NOMO-1 (cell line): ENCODE measurements around the gene CLEC16A.
A peak's percentile ranks its signal among the peaks of the same experiment; 100 is the strongest.

Source experiments
- DNase-seq, 2 experiments: peaks; one replicate each; lab custom pipeline; 2025; ENCODE audit not compliant: unreplicated experiment in 2 of 2; lab: John Stamatoyannopoulos, UW

CLEC16A gene

GRCh38 chr16:11056090-11056992 is 112.0 kb downstream of the CLEC16A start:
- DNase-seq = no peak

DNA sequence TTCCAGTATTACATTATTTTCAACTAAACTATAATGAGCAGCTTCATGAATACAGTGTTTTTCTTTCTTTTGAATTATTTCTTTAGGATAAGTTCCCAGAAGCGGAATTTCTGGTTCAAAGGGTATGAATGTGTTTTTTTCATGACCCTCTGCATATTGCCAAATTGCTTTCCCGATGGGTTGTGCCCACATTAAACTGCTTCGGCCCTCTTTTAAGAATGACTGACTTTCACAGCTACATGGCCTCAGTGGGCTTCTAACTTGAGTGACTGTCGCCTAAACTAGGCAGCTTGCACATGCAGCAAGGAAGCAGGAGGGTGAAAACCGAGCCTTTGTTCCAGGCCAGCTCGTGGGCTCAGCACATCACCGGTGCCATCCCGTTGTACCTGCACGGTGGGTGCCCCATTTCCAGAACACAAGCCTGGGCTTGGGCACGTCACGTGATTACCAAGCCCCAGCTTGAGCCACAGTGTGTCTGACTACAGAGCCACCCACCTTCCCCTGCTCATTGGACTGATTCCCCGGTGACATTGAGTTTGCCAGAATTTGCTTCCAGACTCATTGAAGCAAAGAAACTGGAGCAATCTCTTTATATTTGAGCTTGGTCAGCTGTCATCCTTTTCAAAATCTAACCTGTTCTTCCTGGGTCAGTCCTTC is 112.8 kb downstream of the CLEC16A start:
- no peak for DNase-seq

- no peak for DNase-seq
These were observed 113.5 kb downstream of the CLEC16A start for GRCh38 chr16:11057711-11058345.

GRCh38 chr16:11058832-11059231 is 114.5 kb downstream of the CLEC16A start:
- no peak for DNase-seq

GRCh38 chr16:11059588-11059987 is 115.2 kb downstream of the CLEC16A start:
- DNase-seq = no peak

GRCh38 chr16:11060364-11060763 is 116.0 kb downstream of the CLEC16A start:
- DNase-seq = no peak

DNA sequence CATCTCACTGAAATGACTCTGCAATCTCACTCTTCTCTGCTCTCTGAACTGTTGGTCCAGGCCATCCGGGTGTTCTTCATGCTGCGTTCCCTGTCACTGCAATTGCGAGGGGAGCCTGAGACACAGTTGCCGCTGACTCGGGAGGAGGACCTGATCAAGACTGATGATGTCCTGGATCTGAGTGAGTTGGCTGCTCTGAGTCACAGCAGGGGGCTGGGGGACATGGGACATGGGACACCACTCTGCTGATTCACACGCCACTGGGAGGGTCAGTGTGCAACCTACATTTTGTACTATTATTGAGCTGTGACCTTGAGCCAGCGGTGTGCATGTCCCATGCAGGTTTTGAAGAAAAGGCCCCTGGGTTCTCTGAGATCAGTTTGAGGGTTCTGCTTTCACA is 116.5 kb downstream of the CLEC16A start:
- no peak for DNase-seq

- no peak for DNase-seq
These were observed 117.4 kb downstream of the CLEC16A start for GRCh38 chr16:11061629-11062270.

DNA sequence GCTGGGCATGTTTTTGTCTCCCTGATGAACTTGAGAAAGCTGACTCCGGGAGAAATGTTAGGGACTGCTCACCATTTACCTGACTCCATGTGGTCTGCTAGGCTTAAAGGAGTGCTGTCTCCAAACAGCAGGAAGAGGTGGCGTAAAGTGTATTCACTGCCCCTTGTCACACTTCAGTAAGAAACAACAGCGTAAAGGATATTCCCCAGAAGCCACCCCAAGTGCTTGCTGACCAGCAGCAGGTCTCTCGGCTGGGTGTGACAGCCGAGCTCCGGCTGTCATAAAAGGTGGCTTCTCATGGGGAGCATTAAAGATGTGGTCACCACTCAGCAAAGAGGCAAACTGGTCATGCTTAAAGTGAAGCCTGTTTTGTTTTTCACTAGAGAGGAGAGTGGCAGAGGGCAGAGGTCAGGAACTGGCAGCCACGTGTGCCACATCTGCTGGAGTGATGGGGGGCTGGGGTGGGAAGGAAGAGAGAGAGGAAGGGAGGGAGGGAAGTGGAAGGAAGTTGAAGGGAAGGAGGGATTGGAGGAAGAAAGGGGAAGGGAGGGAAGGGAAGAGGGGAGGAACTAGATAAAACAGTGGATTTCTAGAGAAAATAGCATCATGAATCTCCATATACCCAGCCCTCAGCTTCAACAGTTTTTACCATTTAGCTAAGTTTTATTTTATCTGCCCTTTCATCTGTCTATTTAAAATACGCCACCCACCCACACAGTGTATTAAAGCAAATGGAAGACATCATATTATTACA is 119.3 kb downstream of the CLEC16A start:
- no peak for DNase-seq

DNA sequence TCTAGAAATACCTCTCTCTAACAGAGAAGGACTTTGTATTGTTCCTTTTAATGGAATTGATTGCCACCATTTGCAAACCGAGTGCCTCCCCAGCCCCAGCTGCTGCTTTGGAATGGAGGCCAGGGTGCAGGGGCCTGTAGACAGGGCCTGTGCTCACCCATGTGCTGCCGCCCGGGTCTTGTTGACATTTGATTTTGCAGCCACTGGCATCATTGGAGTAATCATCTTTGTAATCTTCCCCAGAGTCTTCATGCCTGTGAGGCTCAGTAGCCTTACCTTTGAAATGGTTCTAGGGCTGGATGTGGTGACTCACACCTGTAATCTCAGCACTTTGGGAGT is 119.8 kb downstream of the CLEC16A start:
- no peak for DNase-seq

DNA sequence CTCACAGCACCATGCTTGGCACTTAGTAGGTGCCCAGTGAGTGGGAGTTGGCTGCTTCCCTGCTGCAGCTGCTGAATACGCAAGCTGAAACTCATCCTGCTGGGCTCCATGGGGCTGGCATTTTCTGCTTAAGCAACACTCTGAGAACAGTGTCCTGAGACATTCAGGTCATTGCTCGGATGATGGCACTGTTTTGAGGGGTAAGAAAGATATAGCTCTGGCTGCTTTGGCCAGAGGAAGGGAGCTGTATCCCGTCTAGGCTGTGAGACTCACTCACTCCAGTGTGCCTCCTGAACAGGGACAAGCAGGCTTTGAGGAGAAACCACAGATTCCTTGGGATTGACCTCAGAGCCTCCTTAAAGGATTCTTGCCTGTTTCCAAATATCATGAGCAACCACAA is 120.5 kb downstream of the CLEC16A start:
- DNase-seq = no peak

DNA sequence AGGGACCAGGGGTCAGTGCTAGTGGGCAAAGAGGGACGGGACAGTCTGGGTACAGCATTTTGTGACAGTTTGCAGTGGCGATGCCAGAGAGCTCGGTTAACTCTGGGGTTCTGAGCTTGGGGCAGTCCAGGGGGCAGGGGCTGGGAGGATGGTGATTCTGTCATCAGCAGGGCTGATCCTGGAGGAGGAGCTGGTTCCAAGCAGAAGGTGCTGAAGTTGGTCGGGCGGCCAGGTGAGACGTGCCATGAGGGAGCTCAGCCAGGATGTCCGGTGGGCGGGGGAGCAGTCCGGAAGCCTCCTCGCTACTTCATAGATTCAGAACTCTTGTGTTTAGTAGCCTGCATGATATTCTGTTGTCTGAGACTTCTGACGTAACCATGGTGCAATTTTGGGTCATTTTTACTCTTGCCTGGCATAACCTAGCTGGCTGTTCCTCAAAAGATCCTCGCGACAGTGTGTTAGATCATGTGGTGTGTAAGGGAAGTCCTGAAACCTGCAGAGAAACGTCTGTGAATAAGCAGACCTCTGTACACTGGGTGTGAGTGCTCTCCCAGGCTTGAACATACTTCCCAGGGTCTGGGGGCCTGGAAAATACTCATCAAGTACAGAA is 122.0 kb downstream of the CLEC16A start:
- DNase-seq = peak; percentile 64 to 90

DNA sequence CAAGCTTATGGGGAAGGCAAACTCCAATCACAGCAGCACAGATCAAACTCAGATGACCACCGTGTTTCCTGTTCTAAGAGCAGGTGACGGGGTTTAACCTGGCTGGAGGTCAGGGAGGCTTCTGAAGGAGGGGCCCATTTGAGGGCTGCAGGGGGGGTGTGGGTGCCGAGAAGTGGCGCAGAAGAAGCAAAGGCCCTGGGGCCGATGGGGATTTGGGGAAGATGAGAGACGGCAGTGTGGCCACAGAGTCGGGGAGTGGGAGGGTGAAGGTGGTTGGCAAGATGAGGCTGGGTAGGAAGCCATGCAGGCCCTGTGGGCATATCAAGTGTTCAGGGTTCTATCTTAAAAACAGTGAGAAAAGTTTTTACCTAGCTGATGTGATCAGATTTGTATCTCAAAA is 122.9 kb downstream of the CLEC16A start:
- DNase-seq = no peak

- no peak for DNase-seq
These were observed 123.4 kb downstream of the CLEC16A start for GRCh38 chr16:11067697-11068141.

- no peak for DNase-seq
These were observed 127.5 kb downstream of the CLEC16A start for GRCh38 chr16:11071829-11072228.

DNA sequence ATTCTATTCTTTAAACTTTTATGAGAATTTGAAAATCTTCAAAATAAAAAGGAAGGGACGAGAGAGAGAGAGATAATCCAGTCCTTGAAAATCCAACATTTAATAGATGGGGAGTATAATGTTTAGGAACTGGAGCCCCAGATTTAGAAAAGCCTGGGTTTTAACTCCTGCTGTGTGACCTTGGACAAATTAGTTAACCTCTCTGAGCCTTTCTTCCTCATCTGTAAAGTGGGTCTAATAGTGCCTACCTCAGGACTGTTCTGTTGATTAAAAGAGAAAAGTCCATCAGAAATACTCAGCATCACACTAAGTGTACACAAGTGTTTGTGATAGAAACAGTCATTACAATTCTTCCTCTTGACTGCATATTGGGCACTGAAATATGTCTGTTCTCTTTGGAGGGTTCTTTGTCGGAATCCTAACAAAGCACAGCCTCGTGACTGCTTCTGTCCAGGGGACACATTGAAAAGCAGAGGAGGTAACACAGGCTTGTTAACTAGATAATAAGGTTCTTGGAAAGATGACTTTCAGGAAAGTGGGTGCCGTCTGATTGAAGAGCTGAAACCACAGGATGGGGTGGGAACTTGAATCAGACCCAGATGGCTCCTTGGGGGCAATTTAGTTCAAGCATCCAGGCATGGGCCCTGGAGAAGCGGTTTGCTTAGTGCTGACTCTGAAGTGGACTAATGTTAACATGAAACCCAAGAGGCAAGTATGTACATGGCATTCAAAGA is 128.2 kb downstream of the CLEC16A start:
- DNase-seq = no peak

- no peak for DNase-seq
These were observed 129.1 kb downstream of the CLEC16A start for GRCh38 chr16:11073407-11073999.

DNA sequence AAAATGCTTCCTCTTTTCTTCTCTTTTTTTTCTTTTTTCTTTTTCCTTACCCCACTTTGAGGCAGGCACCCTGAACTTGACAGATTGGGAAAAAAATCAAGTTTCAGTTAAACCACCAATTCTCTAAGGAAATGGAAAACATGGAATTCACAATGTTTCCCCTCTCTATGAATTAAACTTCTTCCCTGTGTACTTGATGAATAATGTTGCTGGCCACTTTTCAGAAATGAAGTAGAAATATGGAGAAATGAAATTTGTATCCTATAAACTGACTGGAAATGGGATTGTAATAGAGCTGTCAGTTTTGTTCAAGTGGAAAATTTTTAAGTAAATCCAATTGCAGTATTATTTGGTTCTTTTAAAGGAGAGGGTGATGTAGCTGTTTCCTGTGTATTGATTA is 129.8 kb downstream of the CLEC16A start:
- no peak for DNase-seq

DNA sequence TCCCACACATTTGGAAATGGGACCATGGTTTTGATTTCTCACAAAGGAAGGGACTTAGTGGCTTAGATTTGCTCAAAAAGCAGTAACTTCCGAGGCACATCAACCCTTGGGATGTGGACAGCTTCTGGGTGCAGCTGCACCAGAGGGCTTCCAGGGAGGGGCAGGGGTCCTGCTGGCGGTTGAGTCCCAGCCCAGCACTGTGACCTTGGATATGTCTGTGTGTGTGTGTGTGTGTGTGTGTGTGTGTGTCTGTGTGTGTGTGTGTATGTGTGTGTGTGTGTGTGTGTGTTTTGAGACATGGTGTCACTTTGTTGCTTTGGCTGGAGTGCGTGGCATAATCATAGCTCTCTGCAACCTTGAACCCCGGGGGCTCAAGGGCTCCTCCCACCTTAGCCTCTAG is 130.8 kb downstream of the CLEC16A start:
- DNase-seq = no peak
